K562 (cell line): ENCODE data around the gene DUSP28. TPM values are rescaled to one million over a fixed set of nuclear protein-coding genes. Genes with fewer than 3 reads are reported as not detected.

Source experiments
- CBFA2T3 ChIP-seq: fragments of 450-650 bp; IDR thresholded peaks from 2 replicates; pipeline ENCODE4 v1.6.1; 2017
- CTCF ChIP-seq, 3 experiments: IDR thresholded peaks in 2 of 3; conservative IDR thresholded peaks in 1 of 3; 2 replicates each; pipeline ENCODE4 v1.5.1; 2011 to 2012; ENCODE audit warnings: low read length in 3 of 3, mild to moderate bottlenecking in 3 of 3, control low read depth in 2 of 3, improper control_type of control experiment in 1 of 3, inconsistent platforms in 1 of 3, low read depth in 1 of 3, mixed read lengths in 1 of 3, moderate library complexity in 1 of 3; ENCODE audit not compliant: insufficient read depth in 2 of 3
- FOS ChIP-seq: IDR thresholded peaks from 3 replicates; pipeline ENCODE4 v1.6.1; 2011; ENCODE audit not compliant: insufficient read length; ENCODE audit errors: extremely low read depth
- MCM7 ChIP-seq, 2 experiments: fragments of 450-650 bp; IDR thresholded peaks; 2 replicates each; pipeline ENCODE4 v1.6.1; 2016 to 2018
- MTA1 ChIP-seq: fragments of 450-650 bp; IDR thresholded peaks from 2 replicates; pipeline ENCODE4 v1.6.1; 2017; ENCODE audit warnings: borderline replicate concordance
- NONO ChIP-seq, 2 experiments: fragments of 200-400 bp in 1 of 2; fragments of 450-650 bp in 1 of 2; formaldehyde crosslinking in 1 of 2; IDR thresholded peaks; 2 replicates each; pipeline ENCODE4 v1.6.1; 2017; ENCODE audit warnings: low read depth in 2 of 2, mild to moderate bottlenecking in 2 of 2, moderate library complexity in 2 of 2, low read length in 1 of 2
- PHF20 ChIP-seq: fragments of 450-650 bp; IDR thresholded peaks from 2 replicates; pipeline ENCODE4 v1.6.1; 2018; ENCODE audit not compliant: partially characterized antibody
- PKNOX1 ChIP-seq: fragments of 450-650 bp; IDR thresholded peaks from 2 replicates; pipeline ENCODE4 v1.6.1; 2016
- POLR2AphosphoS5 ChIP-seq: IDR thresholded peaks from 2 replicates; pipeline ENCODE4 v1.6.1; 2011; ENCODE audit warnings: mild to moderate bottlenecking, low read depth, low read length, moderate library complexity; ENCODE audit not compliant: control insufficient read depth, insufficient read depth
- REST ChIP-seq, 2 experiments: fragments of 450-650 bp; formaldehyde crosslinking in 1 of 2; IDR thresholded peaks; 2 replicates each; pipeline versions ENCODE4 v1.4.0 to v1.6.1; 2014 to 2020; ENCODE audit warnings: mild to moderate bottlenecking in 2 of 2, borderline replicate concordance in 1 of 2, low read depth in 1 of 2
- SAFB ChIP-seq: fragments of 200-400 bp; formaldehyde crosslinking; IDR thresholded peaks from 2 replicates; pipeline ENCODE4 v1.6.1; 2017; ENCODE audit warnings: low read depth, low read length, borderline replicate concordance
- SP2 ChIP-seq: IDR thresholded peaks from 2 replicates; pipeline ENCODE4 v1.6.1; 2011; ENCODE audit warnings: mild to moderate bottlenecking, low read depth, low read length, moderate library complexity; ENCODE audit not compliant: poor library complexity, severe bottlenecking; ENCODE audit errors: extremely low read depth
- TAF15 ChIP-seq: fragments of 200-400 bp; formaldehyde crosslinking; IDR thresholded peaks from 2 replicates; pipeline ENCODE4 v1.6.1; 2017; ENCODE audit warnings: mild to moderate bottlenecking, low read depth, low read length, moderate library complexity
- THRB ChIP-seq: fragments of 450-650 bp; formaldehyde crosslinking; conservative IDR thresholded peaks from 2 replicates; pipeline ENCODE4 v1.4.0; 2022; ENCODE audit warnings: mild to moderate bottlenecking, missing genetic modification characterization
- polyA plus RNA-seq, 8 experiments: library from polyadenylated mRNA; depleted of rRNA in 4 of 8; stranded (reverse) in 5 of 8; unstranded in 3 of 8; fragments of >200 nt; fragmentation: Nextera tagmentation in 2 of 8; fragmentation: Illumina TruSeq in 1 of 8; extraction: Ambion mirVana in 2 of 8; extraction: Trizol in 1 of 8; gene quantifications; 2 replicates each; pipeline versions ENCODE4 v1.2.1 to v1.2.3, GENCODE V29; 2011 to 2014; ENCODE audit warnings: inconsistent platforms in 1 of 8, missing spikeins in 1 of 8
- total RNA-seq, 7 experiments: library from RNA; depleted of rRNA in 6 of 7; stranded (reverse); fragments of >200 nt in 6 of 7; fragmentation: Illumina TruSeq in 2 of 7; extraction: Trizol in 2 of 7; gene quantifications; 2 replicates each; pipeline versions ENCODE4 v1.2.1 to v1.2.3, GENCODE V29; 2011 to 2021; ENCODE audit warnings: low replicate concordance in 1 of 7

Gene DUSP28
- total and polyA plus RNA-seq, 9 of the 15 experiments (the other 6 are each of a cell fraction or from before 2014, with no cell fraction given) = 2.8 to 8.1 (median 4.2) TPM

GRCh38 chr2:240565333-240566202 lies 5.4 kb downstream of the DUSP28 start (continued):
- TF ChIP-seq REST (IDR thresholded peaks at IDR 0.05; ENCODE audit: borderline replicate concordance) = peak; percentile 18; the same call in 1 of the 2 replicates
- no peak; the same call in 1 of the 2 replicates for TF ChIP-seq REST (CRISPR knock-in tag; IDR thresholded peaks at IDR 0.05; ENCODE audit: low read depth)
- peak; percentile 31; the same call in 1 of the 2 replicates for TF ChIP-seq PKNOX1
- no peak for TF ChIP-seq MCM7 (IDR thresholded peaks at IDR 0.05)
- peak; percentile 64; the same call in 1 of the 2 replicates for TF ChIP-seq POLR2AphosphoS5
- no peak for TF ChIP-seq SP2
- no peak for TF ChIP-seq PHF20
- no peak for TF ChIP-seq CTCF (IDR thresholded peaks at IDR 0.05 in 2 of 3, conservative IDR thresholded peaks at IDR 0.05 in 1 of 3; ENCODE audit: insufficient read depth in 2 of 3, low read depth in 1 of 3, low read length in 3 of 3)
- peak; percentile 88 for TF ChIP-seq CBFA2T3
- TF ChIP-seq FOS = peak; percentile 56
- no peak for TF ChIP-seq TAF15
- TF ChIP-seq THRB (CRISPR knock-in tag) = no peak
- TF ChIP-seq SAFB = no peak
- no peak for TF ChIP-seq NONO (IDR thresholded peaks at IDR 0.05; ENCODE audit: low read depth in 2 of 2, low read length in 1 of 2)
- no peak for TF ChIP-seq MTA1
